HepG2 (cell line): ENCODE data around the gene KIAA0232. TPM values are rescaled to one million over a fixed set of nuclear protein-coding genes. Genes with fewer than 3 reads are reported as not detected.

ENCODE experiments used
- AKNA ChIP-seq: sonication (generic); formaldehyde crosslinking; IDR thresholded peaks from 2 replicates; pipeline ENCODE4 v1.4.0; 2020; ENCODE audit warnings: missing genetic modification reagents, borderline replicate concordance
- ARNTL ChIP-seq: sonication (generic); formaldehyde crosslinking; IDR thresholded peaks from 2 replicates; pipeline ENCODE4 v1.4.0; 2020; ENCODE audit warnings: mild to moderate bottlenecking, missing genetic modification reagents
- ATF7-NPFF ChIP-seq: sonication (generic); formaldehyde crosslinking; IDR thresholded peaks from 2 replicates; pipeline ENCODE4 v1.8.1; 2023; ENCODE audit warnings: mild to moderate bottlenecking, low read depth, missing genetic modification reagents, moderate library complexity
- CBX1 ChIP-seq: IDR thresholded peaks from one replicate; pipeline ENCODE4 v1.6.1; 2016; ENCODE audit warnings: antibody characterized with exemption, low read depth
- EED ChIP-seq: sonication (generic); formaldehyde crosslinking; IDR thresholded peaks from 2 replicates; pipeline ENCODE4 v1.5.0; 2020; ENCODE audit warnings: mild to moderate bottlenecking, missing genetic modification reagents
- FOSL2 ChIP-seq: sonication (generic); formaldehyde crosslinking; IDR thresholded peaks from 2 replicates; pipeline ENCODE4 v1.4.0; 2020; ENCODE audit warnings: missing genetic modification reagents
- HDAC6 ChIP-seq: fragments of 200-600 bp; sonication (generic); IDR thresholded peaks from 2 replicates; pipeline ENCODE4 v1.7.0; 2017; ENCODE audit warnings: mild to moderate bottlenecking, antibody characterized with exemption, low read length, low read depth
- MXD1 ChIP-seq: sonication (generic); formaldehyde crosslinking; IDR thresholded peaks from 2 replicates; pipeline ENCODE4 v1.4.0; 2020; ENCODE audit warnings: mild to moderate bottlenecking, missing genetic modification reagents
- NFIC ChIP-seq: IDR thresholded peaks from 2 replicates; pipeline ENCODE4 v1.6.1; 2012; ENCODE audit warnings: mild to moderate bottlenecking, low read length, inconsistent platforms
- PRDM4 ChIP-seq: sonication (generic); formaldehyde crosslinking; IDR thresholded peaks from 2 replicates; pipeline ENCODE4 v1.9.0; 2021; ENCODE audit warnings: missing genetic modification reagents, borderline replicate concordance
- PTBP1 ChIP-seq: fragments of 200-400 bp; formaldehyde crosslinking; IDR thresholded peaks from 2 replicates; pipeline ENCODE4 v1.6.1; 2018; ENCODE audit warnings: low read length, low read depth; ENCODE audit not compliant: poor library complexity, severe bottlenecking
- RBAK ChIP-seq: sonication (generic); formaldehyde crosslinking; IDR thresholded peaks from 2 replicates; pipeline ENCODE4 v1.5.1; 2020; ENCODE audit warnings: mild to moderate bottlenecking, missing genetic modification reagents
- RBFOX2 ChIP-seq: fragments of 200-400 bp; formaldehyde crosslinking; IDR thresholded peaks from 2 replicates; pipeline ENCODE4 v1.6.1; 2017; ENCODE audit warnings: low read depth, mild to moderate bottlenecking, low read length
- SMC3 ChIP-seq: IDR thresholded peaks from 2 replicates; pipeline ENCODE4 v1.6.1; 2011; ENCODE audit warnings: low read length, improper control_type of control experiment
- ZBTB26 ChIP-seq: IDR thresholded peaks from 2 replicates; pipeline ENCODE4 v1.6.1; 2016; ENCODE audit warnings: missing compliant biosample characterization, missing genetic modification reagents, borderline replicate concordance
- ZBTB8A ChIP-seq: sonication (generic); formaldehyde crosslinking; IDR thresholded peaks from 2 replicates; pipeline ENCODE4 v1.4.0; 2020; ENCODE audit warnings: mild to moderate bottlenecking, low read depth, missing genetic modification reagents, borderline replicate concordance
- ZNF30 ChIP-seq: sonication (generic); formaldehyde crosslinking; IDR thresholded peaks from 2 replicates; pipeline ENCODE4 v1.5.0; 2020; ENCODE audit warnings: mild to moderate bottlenecking, missing genetic modification reagents
- ZNF350 ChIP-seq: sonication (generic); formaldehyde crosslinking; IDR thresholded peaks from 2 replicates; pipeline ENCODE4 v1.4.0; 2020; ENCODE audit warnings: mild to moderate bottlenecking, low read depth, missing genetic modification reagents, borderline replicate concordance
- ZNF543 ChIP-seq: sonication (generic); formaldehyde crosslinking; IDR thresholded peaks from 2 replicates; pipeline ENCODE4 v1.4.0; 2020; ENCODE audit warnings: mild to moderate bottlenecking, missing genetic modification reagents
- ZNF773 ChIP-seq: sonication (generic); formaldehyde crosslinking; IDR thresholded peaks from 2 replicates; pipeline ENCODE4 v1.4.0; 2020; ENCODE audit warnings: missing genetic modification reagents, borderline replicate concordance
- polyA plus RNA-seq, 8 experiments: library from polyadenylated mRNA; depleted of rRNA in 3 of 8; stranded (reverse) in 7 of 8; unstranded in 1 of 8; fragments of >200 nt; fragmentation: Illumina TruSeq in 4 of 8; extraction: Trizol in 4 of 8; gene quantifications; 2 replicates each; pipeline versions ENCODE4 v1.2.1 to v1.2.3, GENCODE V29; 2011 to 2016; ENCODE audit warnings: low read depth in 4 of 8, missing spikeins in 1 of 8, mixed read lengths in 1 of 8; ENCODE audit not compliant: insufficient read depth in 1 of 8
- total RNA-seq, 5 experiments: library from RNA; depleted of rRNA; stranded (reverse); fragments of >200 nt; fragmentation: Illumina TruSeq; extraction: Trizol; gene quantifications; 2 replicates each; pipeline ENCODE4 v1.2.3, GENCODE V29; 2016; ENCODE audit warnings: low read depth in 1 of 5

The KIAA0232 gene
- total and polyA plus RNA-seq, 2 of the 13 experiments (the other 11 are each of a cell fraction or from before 2014, with no cell fraction given): 7.8 to 17.1 TPM

GRCh38 chr4:6749340-6750171 is 33.0 kb upstream of the KIAA0232 start (continued):
- TF ChIP-seq ZBTB8A (CRISPR knock-in tag): 0 out of 2 replicates have a peak, but pooled peaks have one; percentile 48
- peak; percentile 91 for TF ChIP-seq FOSL2 (CRISPR knock-in tag)
- no peak for TF ChIP-seq ZNF773
- no peak for TF ChIP-seq NFIC
- peak; percentile 77; the same call in 1 of the 2 replicates for TF ChIP-seq ZNF543 (CRISPR knock-in tag)
- TF ChIP-seq PRDM4 (CRISPR knock-in tag): no peak
- peak; percentile 95 for TF ChIP-seq ZNF350 (CRISPR knock-in tag)
- no peak for TF ChIP-seq ZNF30
- TF ChIP-seq CBX1: no peak
- TF ChIP-seq MXD1 (CRISPR knock-in tag): peak; percentile 67
- no peak for TF ChIP-seq ZBTB26 (CRISPR knock-in tag)
- no peak for TF ChIP-seq RBAK (CRISPR knock-in tag)
- TF ChIP-seq EED (CRISPR knock-in tag): no peak
- peak; percentile 58; the same call in 1 of the 2 replicates for TF ChIP-seq ATF7-NPFF (CRISPR knock-in tag)
- no peak for TF ChIP-seq PTBP1
- TF ChIP-seq HDAC6: no peak
- peak; percentile 90 for TF ChIP-seq ARNTL (CRISPR knock-in tag)
- TF ChIP-seq RBFOX2: peak; percentile 78
- TF ChIP-seq SMC3: no peak
- TF ChIP-seq AKNA (CRISPR knock-in tag): no peak
